HepG2 (cell line): ENCODE data around the gene VWA3B. TPM values are rescaled to one million over a fixed set of nuclear protein-coding genes. Genes with fewer than 3 reads are reported as not detected.

Experiments
- ATAC-seq: fragments of 200-7000 bp; cut with Tn5 transposase; 3 replicates; pipeline ENCODE4 v1.9.1; 2020; ENCODE audit warnings: mild to moderate bottlenecking, moderate library complexity
- BruUV-seq: library from RNA; stranded (reverse); fragments of 400-500 nt; replicated peaks from 2 replicates; lab custom pipeline; 2021; lab: Mats Ljungman, UMichigan
- CTCF ChIA-PET: fragments of 300-600 bp; formaldehyde crosslinking; extraction: SDS; loops from one replicate; lab custom pipeline; 2021; ENCODE audit warnings: low total read pairs, inconsistent platforms, low intra/inter-chr PET ratio; lab: Yijun Ruan, JAX
- POLR2A ChIA-PET: fragments of 350-600 bp; sonication (Branson Sonifier 250); formaldehyde crosslinking; loops from one replicate; lab custom pipeline; 2020; ENCODE audit warnings: antibody characterized with exemption, inconsistent platforms; lab: Yijun Ruan, JAX
- DNase-seq: peaks from one replicate; pipeline ENCODE4 v3.0.0-alpha.2; 2015; ENCODE audit warnings: low spot score
- FAIRE-seq: peaks from 3 replicates; lab custom pipeline; 2011; peaks lifted over from hg19 to GRCh38; lab: Jason Lieb, UNC
- H2AFZ ChIP-seq: one replicate; pipeline ENCODE4 v1.6.1; 2011; ENCODE audit warnings: low read length, inconsistent platforms
- H3K27ac ChIP-seq: fragments of 300-600 bp; 3 replicates; pipeline ENCODE4 v1.8.0; 2011; ENCODE audit warnings: mixed run types, mild to moderate bottlenecking, mixed read lengths, low read length, inconsistent platforms; ENCODE audit not compliant: insufficient read depth; ENCODE audit errors: extremely low read length
- H3K27me3 ChIP-seq, 2 experiments: fragments of 200-600 bp in 1 of 2; 2 replicates in 1 of 2; 3 replicates in 1 of 2; pipeline versions ENCODE4 v1.6.0 to v1.8.0; 2011; ENCODE audit warnings: low read length in 2 of 2, mild to moderate bottlenecking in 2 of 2, moderate library complexity in 2 of 2, inconsistent platforms in 1 of 2; ENCODE audit not compliant: insufficient read depth in 2 of 2, control insufficient read depth in 1 of 2
- H3K36me3 ChIP-seq, 2 experiments: fragments of 200-600 bp in 1 of 2; replicated peaks in 1 of 2; 2 replicates in 1 of 2; 3 replicates in 1 of 2; pipeline versions ENCODE4 v1.5.1 to v1.8.0; 2011; ENCODE audit warnings: low read length in 2 of 2, inconsistent platforms in 1 of 2; ENCODE audit not compliant: insufficient read depth in 2 of 2, control insufficient read depth in 1 of 2
- H3K4me1 ChIP-seq: 2 replicates; pipeline ENCODE4 v1.5.1; 2012; ENCODE audit warnings: low read length, inconsistent platforms; ENCODE audit not compliant: insufficient read depth
- H3K4me2 ChIP-seq: 2 replicates; pipeline ENCODE4 v1.6.0; 2011; ENCODE audit warnings: low read depth, low read length, inconsistent platforms
- H3K4me3 ChIP-seq, 3 experiments: fragments of 200-600 bp in 1 of 3; sonication (generic), shearing (Covaris generic) in 1 of 3; replicated peaks in 1 of 3; 2 replicates each; pipeline ENCODE4 v1.5.1; 2011 to 2016; ENCODE audit warnings: low read length in 3 of 3, inconsistent platforms in 2 of 3, low read depth in 2 of 3, mild to moderate bottlenecking in 2 of 3, control low read depth in 1 of 3, mixed read lengths in 1 of 3; ENCODE audit not compliant: insufficient read depth in 1 of 3
- H3K79me2 ChIP-seq: one replicate; pipeline ENCODE4 v1.6.1; 2011; ENCODE audit warnings: low read length, inconsistent platforms; ENCODE audit not compliant: insufficient read depth
- H3K9ac ChIP-seq: 2 replicates; pipeline ENCODE4 v1.6.0; 2011; ENCODE audit warnings: mild to moderate bottlenecking, low read depth, low read length, inconsistent platforms; ENCODE audit not compliant: insufficient read depth
- H3K9me3 ChIP-seq: 2 replicates; pipeline ENCODE4 v1.5.1; 2012; ENCODE audit warnings: mild to moderate bottlenecking, low read length
- H4K20me1 ChIP-seq: 2 replicates; pipeline ENCODE4 v1.6.0; 2011; ENCODE audit warnings: inconsistent platforms, mild to moderate bottlenecking, low read length, moderate library complexity; ENCODE audit not compliant: insufficient read depth
- ADNP ChIP-seq: sonication (generic); formaldehyde crosslinking; IDR thresholded peaks from 2 replicates; pipeline ENCODE4 v1.4.0; 2020; ENCODE audit warnings: missing genetic modification reagents
- NCOA1 ChIP-seq: sonication (generic); formaldehyde crosslinking; IDR thresholded peaks from 2 replicates; pipeline ENCODE4 v1.9.0; 2021; ENCODE audit warnings: missing genetic modification reagents
- PAWR ChIP-seq: sonication (generic); formaldehyde crosslinking; IDR thresholded peaks from 2 replicates; pipeline ENCODE4 v1.4.0; 2020; ENCODE audit warnings: missing genetic modification reagents, mild to moderate bottlenecking, borderline replicate concordance
- PAX8 ChIP-seq: sonication (generic); formaldehyde crosslinking; IDR thresholded peaks from 2 replicates; pipeline ENCODE4 v1.8.0; 2022; ENCODE audit warnings: mild to moderate bottlenecking, missing genetic modification reagents, borderline replicate concordance
- PITX1 ChIP-seq: sonication (generic); formaldehyde crosslinking; IDR thresholded peaks from 2 replicates; pipeline ENCODE4 v1.5.1; 2020; ENCODE audit warnings: mild to moderate bottlenecking, missing genetic modification reagents
- RFX1 ChIP-seq: fragments of 450-650 bp; IDR thresholded peaks from 2 replicates; pipeline ENCODE4 v1.6.1; 2017
- SMARCE1 ChIP-seq: fragments of 450-650 bp; IDR thresholded peaks from 2 replicates; pipeline ENCODE4 v1.6.1; 2017; ENCODE audit warnings: borderline replicate concordance
- ZNF432 ChIP-seq: sonication (generic); formaldehyde crosslinking; IDR thresholded peaks from 2 replicates; pipeline ENCODE4 v1.5.0; 2020; ENCODE audit warnings: missing genetic modification reagents, mild to moderate bottlenecking, borderline replicate concordance
- ZNF501 ChIP-seq: sonication (generic); formaldehyde crosslinking; IDR thresholded peaks from 2 replicates; pipeline ENCODE4 v1.5.1; 2020; ENCODE audit warnings: mild to moderate bottlenecking, moderate library complexity, missing genetic modification reagents
- ZXDC ChIP-seq: sonication (generic); formaldehyde crosslinking; IDR thresholded peaks from 2 replicates; pipeline ENCODE4 v1.5.0; 2020; ENCODE audit warnings: mild to moderate bottlenecking, missing genetic modification reagents
- WGBS: methylation state at CpG from one replicate; pipeline ENCODE4 v1.1.6; 2017; ENCODE audit warnings: low lambda C conversion rate; 5-methylcytosine and 5-hydroxymethylcytosine counted together
- in situ Hi-C: cut with HindIII; loops from 2 replicates; pipeline ENCODE4 v1.10.0; 2017; ENCODE audit warnings: low pct_unique_long_range_greater_than_20kb; ENCODE audit not compliant: extremely low pct_ligation_motif_present
- intact Hi-C: fragments of 100-400 bp; cut with micrococcal nuclease; formaldehyde crosslinking; loops from one replicate; pipeline ENCODE4 v1.10.0; 2022; ENCODE audit not compliant: unreplicated experiment
- polyA plus RNA-seq, 8 experiments: library from polyadenylated mRNA; depleted of rRNA in 3 of 8; stranded (reverse) in 7 of 8; unstranded in 1 of 8; fragments of >200 nt; fragmentation: Illumina TruSeq in 4 of 8; extraction: Trizol in 4 of 8; gene quantifications; 2 replicates each; pipeline versions ENCODE4 v1.2.1 to v1.2.3, GENCODE V29; 2011 to 2016; ENCODE audit warnings: low read depth in 4 of 8, missing spikeins in 1 of 8, mixed read lengths in 1 of 8; ENCODE audit not compliant: insufficient read depth in 1 of 8
- total RNA-seq, 5 experiments: library from RNA; depleted of rRNA; stranded (reverse); fragments of >200 nt; fragmentation: Illumina TruSeq; extraction: Trizol; gene quantifications; 2 replicates each; pipeline ENCODE4 v1.2.3, GENCODE V29; 2016; ENCODE audit warnings: low read depth in 1 of 5
- TF ChIP-seq, protein P1 (sequence below): sonication (generic); formaldehyde crosslinking; IDR thresholded peaks from 2 replicates; pipeline ENCODE4 v1.4.0; 2020; ENCODE audit warnings: mild to moderate bottlenecking, missing genetic modification reagents
- TF ChIP-seq, protein P2 (sequence below): sonication (generic); formaldehyde crosslinking; IDR thresholded peaks from 2 replicates; pipeline ENCODE4 v1.4.0; 2020; ENCODE audit warnings: missing genetic modification reagents
- TF ChIP-seq, protein P3 (sequence below): sonication (generic); formaldehyde crosslinking; IDR thresholded peaks from 2 replicates; pipeline ENCODE4 v1.4.0; 2020; ENCODE audit warnings: mild to moderate bottlenecking, missing genetic modification reagents, borderline replicate concordance

VWA3B gene
- total and polyA plus RNA-seq, 2 of the 13 experiments (the other 11 are each of a cell fraction or from before 2014, with no cell fraction given), result not detected

- H3K27ac ChIP-seq, result no peak overlapping the region
- H4K20me1 ChIP-seq, result no peaks in the 10 kb centered on the region
- no peaks in the 10 kb centered on the region for H3K4me1 ChIP-seq
- H3K4me3 ChIP-seq, result no peak overlapping the region
- in situ Hi-C loops (no loop called here), intact Hi-C loops (no loop called here)
- DNase-seq, result no peak
- ATAC-seq, result no peak
- no peak for FAIRE-seq
- H3K9ac ChIP-seq, result no peak overlapping the region
- ChIA-PET CTCF (no interaction called here), POLR2A (no interaction called here)
- no peak overlapping the region for H3K4me2 ChIP-seq
- BruUV-seq, result no TSS peak
- no peak overlapping the region for H2AFZ ChIP-seq
- no peaks in the 10 kb centered on the region for H3K36me3 ChIP-seq
- H3K9me3 ChIP-seq, result no peaks in the 10 kb centered on the region
- 0 out of 5 replicates have a peak, but pooled peaks cover 0 to under 1% of the 10 kb centered on the region in 2 experiments for H3K27me3 ChIP-seq
- 0% methylated on average over 1 of the region's 1 CpG for WGBS
- H3K79me2 ChIP-seq, result no peaks in the 10 kb centered on the region
- TF ChIP-seq SMARCE1 (no peak), PAX8 (no peak), PAWR (no peak), ZNF432 (CRISPR knock-in tag) (no peak), ZNF501 (no peak), RFX1 (no peak), PITX1 (CRISPR knock-in tag) (no peak), NCOA1 (CRISPR knock-in tag) (no peak), ADNP (CRISPR knock-in tag) (no peak), ZXDC (CRISPR knock-in tag) (no peak)
- TF ChIP-seq, protein P1, sequence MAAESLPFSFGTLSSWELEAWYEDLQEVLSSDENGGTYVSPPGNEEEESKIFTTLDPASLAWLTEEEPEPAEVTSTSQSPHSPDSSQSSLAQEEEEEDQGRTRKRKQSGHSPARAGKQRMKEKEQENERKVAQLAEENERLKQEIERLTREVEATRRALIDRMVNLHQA (CRISPR knock-in tag), result no peak
- TF ChIP-seq, protein P2, sequence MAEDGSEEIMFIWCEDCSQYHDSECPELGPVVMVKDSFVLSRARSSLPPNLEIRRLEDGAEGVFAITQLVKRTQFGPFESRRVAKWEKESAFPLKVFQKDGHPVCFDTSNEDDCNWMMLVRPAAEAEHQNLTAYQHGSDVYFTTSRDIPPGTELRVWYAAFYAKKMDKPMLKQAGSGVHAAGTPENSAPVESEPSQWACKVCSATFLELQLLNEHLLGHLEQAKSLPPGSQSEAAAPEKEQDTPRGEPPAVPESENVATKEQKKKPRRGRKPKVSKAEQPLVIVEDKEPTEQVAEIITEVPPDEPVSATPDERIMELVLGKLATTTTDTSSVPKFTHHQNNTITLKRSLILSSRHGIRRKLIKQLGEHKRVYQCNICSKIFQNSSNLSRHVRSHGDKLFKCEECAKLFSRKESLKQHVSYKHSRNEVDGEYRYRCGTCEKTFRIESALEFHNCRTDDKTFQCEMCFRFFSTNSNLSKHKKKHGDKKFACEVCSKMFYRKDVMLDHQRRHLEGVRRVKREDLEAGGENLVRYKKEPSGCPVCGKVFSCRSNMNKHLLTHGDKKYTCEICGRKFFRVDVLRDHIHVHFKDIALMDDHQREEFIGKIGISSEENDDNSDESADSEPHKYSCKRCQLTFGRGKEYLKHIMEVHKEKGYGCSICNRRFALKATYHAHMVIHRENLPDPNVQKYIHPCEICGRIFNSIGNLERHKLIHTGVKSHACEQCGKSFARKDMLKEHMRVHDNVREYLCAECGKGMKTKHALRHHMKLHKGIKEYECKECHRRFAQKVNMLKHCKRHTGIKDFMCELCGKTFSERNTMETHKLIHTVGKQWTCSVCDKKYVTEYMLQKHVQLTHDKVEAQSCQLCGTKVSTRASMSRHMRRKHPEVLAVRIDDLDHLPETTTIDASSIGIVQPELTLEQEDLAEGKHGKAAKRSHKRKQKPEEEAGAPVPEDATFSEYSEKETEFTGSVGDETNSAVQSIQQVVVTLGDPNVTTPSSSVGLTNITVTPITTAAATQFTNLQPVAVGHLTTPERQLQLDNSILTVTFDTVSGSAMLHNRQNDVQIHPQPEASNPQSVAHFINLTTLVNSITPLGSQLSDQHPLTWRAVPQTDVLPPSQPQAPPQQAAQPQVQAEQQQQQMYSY (CRISPR knock-in tag), result no peak
- TF ChIP-seq, protein P3, sequence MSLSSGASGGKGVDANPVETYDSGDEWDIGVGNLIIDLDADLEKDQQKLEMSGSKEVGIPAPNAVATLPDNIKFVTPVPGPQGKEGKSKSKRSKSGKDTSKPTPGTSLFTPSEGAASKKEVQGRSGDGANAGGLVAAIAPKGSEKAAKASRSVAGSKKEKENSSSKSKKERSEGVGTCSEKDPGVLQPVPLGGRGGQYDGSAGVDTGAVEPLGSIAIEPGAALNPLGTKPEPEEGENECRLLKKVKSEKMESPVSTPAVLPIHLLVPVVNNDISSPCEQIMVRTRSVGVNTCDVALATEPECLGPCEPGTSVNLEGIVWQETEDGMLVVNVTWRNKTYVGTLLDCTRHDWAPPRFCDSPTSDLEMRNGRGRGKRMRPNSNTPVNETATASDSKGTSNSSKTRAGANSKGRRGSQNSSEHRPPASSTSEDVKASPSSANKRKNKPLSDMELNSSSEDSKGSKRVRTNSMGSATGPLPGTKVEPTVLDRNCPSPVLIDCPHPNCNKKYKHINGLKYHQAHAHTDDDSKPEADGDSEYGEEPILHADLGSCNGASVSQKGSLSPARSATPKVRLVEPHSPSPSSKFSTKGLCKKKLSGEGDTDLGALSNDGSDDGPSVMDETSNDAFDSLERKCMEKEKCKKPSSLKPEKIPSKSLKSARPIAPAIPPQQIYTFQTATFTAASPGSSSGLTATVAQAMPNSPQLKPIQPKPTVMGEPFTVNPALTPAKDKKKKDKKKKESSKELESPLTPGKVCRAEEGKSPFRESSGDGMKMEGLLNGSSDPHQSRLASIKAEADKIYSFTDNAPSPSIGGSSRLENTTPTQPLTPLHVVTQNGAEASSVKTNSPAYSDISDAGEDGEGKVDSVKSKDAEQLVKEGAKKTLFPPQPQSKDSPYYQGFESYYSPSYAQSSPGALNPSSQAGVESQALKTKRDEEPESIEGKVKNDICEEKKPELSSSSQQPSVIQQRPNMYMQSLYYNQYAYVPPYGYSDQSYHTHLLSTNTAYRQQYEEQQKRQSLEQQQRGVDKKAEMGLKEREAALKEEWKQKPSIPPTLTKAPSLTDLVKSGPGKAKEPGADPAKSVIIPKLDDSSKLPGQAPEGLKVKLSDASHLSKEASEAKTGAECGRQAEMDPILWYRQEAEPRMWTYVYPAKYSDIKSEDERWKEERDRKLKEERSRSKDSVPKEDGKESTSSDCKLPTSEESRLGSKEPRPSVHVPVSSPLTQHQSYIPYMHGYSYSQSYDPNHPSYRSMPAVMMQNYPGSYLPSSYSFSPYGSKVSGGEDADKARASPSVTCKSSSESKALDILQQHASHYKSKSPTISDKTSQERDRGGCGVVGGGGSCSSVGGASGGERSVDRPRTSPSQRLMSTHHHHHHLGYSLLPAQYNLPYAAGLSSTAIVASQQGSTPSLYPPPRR (CRISPR knock-in tag), result no peak
Observed at GRCh38 chr2:98201576-98201975, 114.6 kb downstream of the VWA3B start.
